ENCODE measurements around the gene NSUN4. TPM values are rescaled to one million over a fixed set of nuclear protein-coding genes. Genes with fewer than 3 reads are reported as not detected.
A peak's percentile ranks its signal among the peaks of the same experiment; 100 is the strongest.
"Not testable (repeated sequence)": the region's sequence is repeated elsewhere in the genome, so short reads cannot be mapped to it uniquely, and the experiment has no call there.

The NSUN4 gene
- total RNA-seq, 3 donors from 2014 or later, result 17.1 to 26.8 (median 22.9) TPM

- no peaks in the 10 kb centered on the region for H3K4me1 ChIP-seq
- H3K9me3 ChIP-seq, result no peaks in the 10 kb centered on the region
- no peaks in the 10 kb centered on the region for H3K27me3 ChIP-seq
- no peak overlapping the region for H3K4me3 ChIP-seq
- intact Hi-C loops (cut with DNase I; ENCODE audit: low total_unique reads), result no loop called here
- H3K27ac ChIP-seq, result no peak overlapping the region
- DNase-seq (ENCODE audit: low spot score in 2 of 2), result no peak
- TF ChIP-seq CTCF (IDR thresholded peaks at IDR 0.05) (no peak), POLR2AphosphoS5 (IDR thresholded peaks at IDR 0.05) (no peak), POLR2A (IDR thresholded peaks at IDR 0.05) (no peak)
- no peaks in the 10 kb centered on the region for H3K36me3 ChIP-seq
Measured at GRCh38 chr1:46333300-46334029, 7.1 kb upstream of the NSUN4 start.

GRCh38 chr1:46334030-46334384 is 6.6 kb upstream of the NSUN4 start:
- TF ChIP-seq CTCF (IDR thresholded peaks at IDR 0.05), result no peak
- no peak for TF ChIP-seq POLR2AphosphoS5 (IDR thresholded peaks at IDR 0.05)
- TF ChIP-seq POLR2A (IDR thresholded peaks at IDR 0.05), result no peak
- H3K9me3 ChIP-seq, result no peaks in the 10 kb centered on the region
- H3K4me3 ChIP-seq, result no peak overlapping the region
- no peak overlapping the region for H3K27ac ChIP-seq
- no peak for DNase-seq (ENCODE audit: low spot score in 2 of 2)
- intact Hi-C loops (cut with DNase I; ENCODE audit: low total_unique reads), result no loop called here
- H3K4me1 ChIP-seq, result no peaks in the 10 kb centered on the region
- no peaks in the 10 kb centered on the region for H3K27me3 ChIP-seq
- no peaks in the 10 kb centered on the region for H3K36me3 ChIP-seq

GRCh38 chr1:46335081-46335480 is 5.5 kb upstream of the NSUN4 start:
- intact Hi-C loops (cut with DNase I; ENCODE audit: low total_unique reads), result no loop called here
- TF ChIP-seq POLR2A (IDR thresholded peaks at IDR 0.05) (no peak), POLR2AphosphoS5 (IDR thresholded peaks at IDR 0.05) (no peak), CTCF (IDR thresholded peaks at IDR 0.05) (no peak)
- DNase-seq (ENCODE audit: low spot score in 2 of 2), result no peak
- H3K27me3 ChIP-seq, result no peaks in the 10 kb centered on the region
- no peak overlapping the region for H3K4me3 ChIP-seq
- H3K9me3 ChIP-seq, result no peaks in the 10 kb centered on the region
- no peak overlapping the region for H3K27ac ChIP-seq
- H3K36me3 ChIP-seq, result no peaks in the 10 kb centered on the region
- H3K4me1 ChIP-seq, result no peaks in the 10 kb centered on the region

GRCh38 chr1:46337409-46337808 is 3.2 kb upstream of the NSUN4 start:
- H3K27me3 ChIP-seq, result not testable (repeated sequence)

GRCh38 chr1:46341222-46342083 is 846 bp downstream of the NSUN4 start:
- no peaks in the 10 kb centered on the region for H3K9me3 ChIP-seq
- no peak for DNase-seq (ENCODE audit: low spot score in 2 of 2)
- H3K4me3 ChIP-seq, result peak overlapping the region; percentile 65 to 85 (median 77)
- intact Hi-C loops (cut with DNase I; ENCODE audit: low total_unique reads), result loop anchor here (1.0 kb wide), 1 partner anchor 9 kb away; no protein-coding TSS in a partner anchor
- peaks cover 3% of the 10 kb centered on the region for H3K36me3 ChIP-seq
- no peaks in the 10 kb centered on the region for H3K27me3 ChIP-seq
- TF ChIP-seq CTCF (IDR thresholded peaks at IDR 0.05) (no peak), POLR2AphosphoS5 (IDR thresholded peaks at IDR 0.05) (no peak), POLR2A (IDR thresholded peaks at IDR 0.05) (no peak)
- H3K27ac ChIP-seq, result peak overlapping the region; percentile 98 to 99
- H3K4me1 ChIP-seq, result peaks cover 5 to 6% of the 10 kb centered on the region in 2 donors

More at GRCh38 chr1:46337409-46337808, 3.2 kb upstream of the NSUN4 start:
- DNase-seq (ENCODE audit: low spot score in 2 of 2); H3K4me1 ChIP-seq; H3K27ac ChIP-seq; H3K9me3 ChIP-seq; H3K4me3 ChIP-seq; intact Hi-C loops (cut with DNase I; ENCODE audit: low total_unique reads); H3K36me3 ChIP-seq: not testable (repeated sequence)
